ENCODE measurements around the gene IGSF9.
A peak's percentile ranks its signal among the peaks of the same experiment; 100 is the strongest.

Gene IGSF9

DNA sequence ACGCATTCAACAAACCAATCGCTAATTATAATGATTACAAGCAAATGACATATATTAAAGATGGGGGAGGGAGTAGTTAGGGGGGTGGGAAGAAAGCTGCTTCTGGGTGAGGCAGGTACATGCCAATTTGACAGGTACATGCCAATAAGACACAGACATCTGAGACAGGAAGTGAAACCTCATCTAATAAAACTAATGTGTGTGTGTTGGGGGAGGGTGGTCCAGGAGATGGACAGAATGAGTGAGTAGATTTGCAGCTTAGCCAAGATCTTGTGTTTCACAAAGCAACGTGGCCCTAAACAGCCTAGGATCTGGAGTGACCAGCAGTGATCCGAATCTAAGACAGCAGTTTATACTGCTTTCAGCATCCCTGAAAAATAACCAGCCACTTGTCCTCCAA, 56.2 kb downstream of the IGSF9 start:
- TF ChIP-seq, protein P1, sequence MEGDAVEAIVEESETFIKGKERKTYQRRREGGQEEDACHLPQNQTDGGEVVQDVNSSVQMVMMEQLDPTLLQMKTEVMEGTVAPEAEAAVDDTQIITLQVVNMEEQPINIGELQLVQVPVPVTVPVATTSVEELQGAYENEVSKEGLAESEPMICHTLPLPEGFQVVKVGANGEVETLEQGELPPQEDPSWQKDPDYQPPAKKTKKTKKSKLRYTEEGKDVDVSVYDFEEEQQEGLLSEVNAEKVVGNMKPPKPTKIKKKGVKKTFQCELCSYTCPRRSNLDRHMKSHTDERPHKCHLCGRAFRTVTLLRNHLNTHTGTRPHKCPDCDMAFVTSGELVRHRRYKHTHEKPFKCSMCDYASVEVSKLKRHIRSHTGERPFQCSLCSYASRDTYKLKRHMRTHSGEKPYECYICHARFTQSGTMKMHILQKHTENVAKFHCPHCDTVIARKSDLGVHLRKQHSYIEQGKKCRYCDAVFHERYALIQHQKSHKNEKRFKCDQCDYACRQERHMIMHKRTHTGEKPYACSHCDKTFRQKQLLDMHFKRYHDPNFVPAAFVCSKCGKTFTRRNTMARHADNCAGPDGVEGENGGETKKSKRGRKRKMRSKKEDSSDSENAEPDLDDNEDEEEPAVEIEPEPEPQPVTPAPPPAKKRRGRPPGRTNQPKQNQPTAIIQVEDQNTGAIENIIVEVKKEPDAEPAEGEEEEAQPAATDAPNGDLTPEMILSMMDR (conservative IDR thresholded peaks at IDR 0.05; ENCODE audit: low read depth), result no peak
- ChIA-PET CTCF (interaction anchor here (1.5 to 6.1 kb wide), 3 partner anchors 59 to 108 kb away, joined by 3 to 109 read pairs (median 16); partner anchors contain the start of gene DUSP23), POLR2A (ENCODE audit: low non-redundant PET) (interaction anchor here (0.8 kb wide), 1 partner anchor 47 kb away, joined by 4 read pairs; no protein-coding TSS in a partner anchor)
- peak overlapping the region; percentile 90 for H3K27ac ChIP-seq
- no peak for DNase-seq (ENCODE audit: low spot score)

- CTCF ChIA-PET, result no interaction called here
These were observed 61.1 kb downstream of the IGSF9 start for GRCh38 chr1:159884296-159884695.

GRCh38 chr1:159883134-159883533, 62.3 kb downstream of the IGSF9 start:
- ChIA-PET CTCF (interaction anchor here (0.6 kb wide), 2 partner anchors 65 to 107 kb away, joined by 4 to 6 read pairs; no protein-coding TSS in a partner anchor), POLR2A (ENCODE audit: low non-redundant PET) (interaction anchor here (0.6 kb wide), 1 partner anchor 95 kb away, joined by 7 read pairs; no protein-coding TSS in a partner anchor)
- H3K27ac ChIP-seq, result peak overlapping the region; percentile 58; the same call in 1 of the 2 replicates
- TF ChIP-seq, protein P1 (conservative IDR thresholded peaks at IDR 0.05; ENCODE audit: low read depth), result no peak
- no peak for DNase-seq (ENCODE audit: low spot score)

More at GRCh38 chr1:159884296-159884695, 61.1 kb downstream of the IGSF9 start:
- DNase-seq (ENCODE audit: low spot score), result no peak
- TF ChIP-seq, protein P1 (conservative IDR thresholded peaks at IDR 0.05; ENCODE audit: low read depth), result no peak
- H3K27ac ChIP-seq, result no peak overlapping the region
- POLR2A ChIA-PET (ENCODE audit: low non-redundant PET), result no interaction called here

GRCh38 chr1:159882527-159882862, 62.9 kb downstream of the IGSF9 start:
- POLR2A ChIA-PET (ENCODE audit: low non-redundant PET), result no interaction called here
- CTCF ChIA-PET, result interaction anchor here (0.6 to 0.7 kb wide), 2 partner anchors 66 to 134 kb away, joined by 6 to 7 read pairs; no protein-coding TSS in a partner anchor
- TF ChIP-seq, protein P1 (conservative IDR thresholded peaks at IDR 0.05; ENCODE audit: low read depth), result no peak
- H3K27ac ChIP-seq, result peak overlapping the region; percentile 58; the same call in 1 of the 2 replicates
- no peak for DNase-seq (ENCODE audit: low spot score)

- peak overlapping the region; percentile 80 for H3K27ac ChIP-seq
- ChIA-PET POLR2A (ENCODE audit: low non-redundant PET) (no interaction called here), CTCF (interaction anchor here (0.7 to 0.9 kb wide), 2 partner anchors 83 to 133 kb away, joined by 3 to 7 read pairs; no protein-coding TSS in a partner anchor)
- TF ChIP-seq, protein P1 (conservative IDR thresholded peaks at IDR 0.05; ENCODE audit: low read depth), result no peak
- DNase-seq (ENCODE audit: low spot score), result peak; percentile 95
These were observed 63.5 kb downstream of the IGSF9 start for GRCh38 chr1:159881622-159882526.

- DNase-seq (ENCODE audit: low spot score), result no peak
- TF ChIP-seq, protein P1 (conservative IDR thresholded peaks at IDR 0.05; ENCODE audit: low read depth), result no peak
- H3K27ac ChIP-seq, result peak overlapping the region; percentile 56
- POLR2A ChIA-PET (ENCODE audit: low non-redundant PET), result no interaction called here
- CTCF ChIA-PET, result interaction anchor here (0.7 to 1.0 kb wide), 3 partner anchors 81 to 408 kb away, joined by 3 to 4 read pairs (median 3); partner anchors contain the start of gene DUSP23
These were observed 65.0 kb downstream of the IGSF9 start for GRCh38 chr1:159880430-159880829.

Data from RWPE1 (cell line).